Mesothelial cell of epicardium (in vitro differentiated cells): Measurements from ENCODE around the gene TTC22. TPM values are rescaled to one million over a fixed set of nuclear protein-coding genes. Genes with fewer than 3 reads are reported as not detected.

Experiments
- DNase-seq, 2 experiments: peaks; one replicate each; pipeline ENCODE4 v3.0.0; 2021; ENCODE audit warnings: low spot score in 2 of 2; ENCODE audit not compliant: unreplicated experiment in 2 of 2
- H3K27ac Mint-ChIP-seq: 2 replicates; pipeline ENCODE4 v1.8.0; 2021; ENCODE audit warnings: mixed read lengths
- H3K27me3 Mint-ChIP-seq: 2 replicates; pipeline ENCODE4 v1.8.0; 2021; ENCODE audit warnings: low read depth, mixed read lengths
- H3K36me3 Mint-ChIP-seq: 2 replicates; pipeline ENCODE4 v1.8.0; 2021; ENCODE audit warnings: mixed read lengths
- H3K4me1 Mint-ChIP-seq: 2 replicates; pipeline ENCODE4 v1.8.0; 2021; ENCODE audit warnings: mixed read lengths
- H3K4me3 Mint-ChIP-seq: 2 replicates; pipeline ENCODE4 v1.8.0; 2021; ENCODE audit warnings: mild to moderate bottlenecking, moderate library complexity, mixed read lengths
- H3K9me3 Mint-ChIP-seq: 2 replicates; pipeline ENCODE4 v1.8.0; 2021; ENCODE audit warnings: mixed read lengths
- total RNA-seq: library from RNA; stranded (reverse); gene quantifications from 3 replicates; pipeline ENCODE4 v1.2.1, GENCODE V29; 2021
- TF ChIP-seq, protein P1 (sequence below): fragments of 200-600 bp; sonication (generic); IDR thresholded peaks from one replicate; pipeline ENCODE4 v1.5.0; 2021; ENCODE audit warnings: antibody characterized with exemption; ENCODE audit not compliant: unreplicated experiment

The TTC22 gene
- total RNA-seq, 1 donor from 2014 or later: 1.3 TPM

DNA sequence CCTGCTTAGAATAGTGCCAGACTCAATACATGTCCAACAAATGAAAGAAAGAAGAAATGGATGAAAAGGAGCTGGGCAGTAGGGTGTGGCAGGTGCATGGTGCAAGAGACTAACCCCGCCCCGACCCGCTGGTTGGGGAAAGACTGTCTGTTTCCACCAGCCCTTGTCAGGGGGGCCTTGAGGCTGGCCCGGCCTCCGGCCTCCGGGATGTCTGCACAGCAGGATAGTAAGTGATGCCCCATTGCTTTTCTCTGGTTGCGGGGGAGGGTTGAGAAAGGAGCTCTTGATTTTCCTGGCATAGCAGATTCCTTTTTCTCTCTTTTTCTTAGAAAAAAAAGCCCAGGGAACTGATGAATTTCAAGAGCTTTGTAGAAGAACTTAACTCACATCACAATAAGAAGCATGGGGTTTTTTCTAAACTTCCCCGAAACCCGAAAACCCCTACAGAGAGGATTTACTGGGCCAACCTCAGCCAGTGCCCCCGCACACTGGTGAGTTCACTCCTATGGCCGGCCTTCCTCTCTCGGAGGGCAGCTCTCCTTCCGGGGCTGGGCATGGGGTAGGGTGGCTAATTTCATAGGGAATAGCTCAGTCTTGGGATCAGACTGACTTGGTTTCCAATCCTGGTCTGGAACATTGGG, 12.5 kb upstream of the TTC22 start:
- Mint-ChIP-seq H3K9me3 (no peaks in the 10 kb centered on the region), H3K36me3 (no peaks in the 10 kb centered on the region), H3K4me1 (peaks cover 8% of the 10 kb centered on the region), H3K27me3 (peaks cover 4% of the 10 kb centered on the region), H3K27ac (no peak overlapping the region), H3K4me3 (no peak overlapping the region)
- DNase-seq: no peak
- TF ChIP-seq, protein P1, sequence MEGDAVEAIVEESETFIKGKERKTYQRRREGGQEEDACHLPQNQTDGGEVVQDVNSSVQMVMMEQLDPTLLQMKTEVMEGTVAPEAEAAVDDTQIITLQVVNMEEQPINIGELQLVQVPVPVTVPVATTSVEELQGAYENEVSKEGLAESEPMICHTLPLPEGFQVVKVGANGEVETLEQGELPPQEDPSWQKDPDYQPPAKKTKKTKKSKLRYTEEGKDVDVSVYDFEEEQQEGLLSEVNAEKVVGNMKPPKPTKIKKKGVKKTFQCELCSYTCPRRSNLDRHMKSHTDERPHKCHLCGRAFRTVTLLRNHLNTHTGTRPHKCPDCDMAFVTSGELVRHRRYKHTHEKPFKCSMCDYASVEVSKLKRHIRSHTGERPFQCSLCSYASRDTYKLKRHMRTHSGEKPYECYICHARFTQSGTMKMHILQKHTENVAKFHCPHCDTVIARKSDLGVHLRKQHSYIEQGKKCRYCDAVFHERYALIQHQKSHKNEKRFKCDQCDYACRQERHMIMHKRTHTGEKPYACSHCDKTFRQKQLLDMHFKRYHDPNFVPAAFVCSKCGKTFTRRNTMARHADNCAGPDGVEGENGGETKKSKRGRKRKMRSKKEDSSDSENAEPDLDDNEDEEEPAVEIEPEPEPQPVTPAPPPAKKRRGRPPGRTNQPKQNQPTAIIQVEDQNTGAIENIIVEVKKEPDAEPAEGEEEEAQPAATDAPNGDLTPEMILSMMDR: no peak

DNA sequence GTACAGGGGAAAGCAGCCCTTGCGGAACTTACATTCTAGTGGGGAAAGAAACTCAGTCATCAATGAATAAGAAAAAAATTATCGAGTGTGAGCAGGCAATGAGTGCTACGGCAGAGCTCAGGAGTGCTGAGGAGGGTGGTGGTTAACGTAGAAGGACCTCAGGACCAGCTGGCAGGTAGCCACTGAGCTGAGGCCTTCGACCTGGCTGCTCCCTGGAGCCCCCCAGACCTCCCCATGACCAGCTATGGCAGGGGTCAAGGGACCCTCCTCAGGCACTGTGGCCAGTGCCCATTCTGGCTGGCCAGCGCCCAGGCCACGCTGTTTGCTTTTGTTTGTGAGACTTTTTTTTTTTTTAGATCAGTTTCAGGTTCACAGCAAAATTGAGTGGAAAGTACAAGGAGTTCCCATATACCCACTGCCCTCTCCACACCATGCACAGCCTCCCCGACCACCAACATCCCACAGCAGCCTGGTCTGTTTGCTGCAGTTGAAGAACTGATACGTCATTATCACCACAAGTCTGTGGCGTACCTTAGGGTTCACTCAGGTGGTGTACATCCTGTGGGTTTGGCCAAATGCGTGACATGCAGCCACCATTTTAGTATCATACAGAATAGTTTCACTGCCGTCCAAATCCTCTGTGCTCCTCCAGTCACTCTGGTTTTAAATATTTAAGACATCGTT, 11.8 kb upstream of the TTC22 start:
- H3K9me3 Mint-ChIP-seq: no peaks in the 10 kb centered on the region
- DNase-seq: peak in 1 of 2 experiments; percentile 26
- H3K27ac Mint-ChIP-seq: no peak overlapping the region
- H3K36me3 Mint-ChIP-seq: no peaks in the 10 kb centered on the region
- peaks cover 4% of the 10 kb centered on the region for H3K27me3 Mint-ChIP-seq
- TF ChIP-seq, protein P1: no peak
- H3K4me1 Mint-ChIP-seq: peaks cover 2% of the 10 kb centered on the region
- H3K4me3 Mint-ChIP-seq: no peak overlapping the region

GRCh38 chr1:54811739-54812655, 10.9 kb upstream of the TTC22 start:
- H3K9me3 Mint-ChIP-seq: no peaks in the 10 kb centered on the region
- peaks cover 4% of the 10 kb centered on the region for H3K27me3 Mint-ChIP-seq
- H3K36me3 Mint-ChIP-seq: no peaks in the 10 kb centered on the region
- no peak overlapping the region for H3K27ac Mint-ChIP-seq
- DNase-seq: peak in 1 of 2 experiments; percentile 36
- TF ChIP-seq, protein P1: no peak
- H3K4me1 Mint-ChIP-seq: no peaks in the 10 kb centered on the region
- H3K4me3 Mint-ChIP-seq: no peak overlapping the region

- TF ChIP-seq, protein P1: no peak
- no peak overlapping the region for H3K27ac Mint-ChIP-seq
- H3K27me3 Mint-ChIP-seq: peaks cover 2% of the 10 kb centered on the region
- no peaks in the 10 kb centered on the region for H3K9me3 Mint-ChIP-seq
- no peaks in the 10 kb centered on the region for H3K36me3 Mint-ChIP-seq
- DNase-seq: peak in 1 of 2 experiments; percentile 26
- no peaks in the 10 kb centered on the region for H3K4me1 Mint-ChIP-seq
- no peak overlapping the region for H3K4me3 Mint-ChIP-seq
Measured at GRCh38 chr1:54811066-54811465, 9.9 kb upstream of the TTC22 start.

- Mint-ChIP-seq H3K27ac (no peak overlapping the region), H3K36me3 (no peaks in the 10 kb centered on the region), H3K9me3 (no peaks in the 10 kb centered on the region), H3K27me3 (peaks cover 2% of the 10 kb centered on the region), H3K4me1 (no peaks in the 10 kb centered on the region), H3K4me3 (no peak overlapping the region)
- DNase-seq: peak in 1 of 2 experiments; percentile 84
- TF ChIP-seq, protein P1: peak; percentile 65
Measured at GRCh38 chr1:54810153-54810942, 9.2 kb upstream of the TTC22 start.
